ENCODE measurements around the gene FLCN. TPM values are rescaled to one million over a fixed set of nuclear protein-coding genes. Genes with fewer than 3 reads are reported as not detected.

FLCN gene
- total RNA-seq, 1 donor from 2014 or later, result 16.7 TPM

DNA sequence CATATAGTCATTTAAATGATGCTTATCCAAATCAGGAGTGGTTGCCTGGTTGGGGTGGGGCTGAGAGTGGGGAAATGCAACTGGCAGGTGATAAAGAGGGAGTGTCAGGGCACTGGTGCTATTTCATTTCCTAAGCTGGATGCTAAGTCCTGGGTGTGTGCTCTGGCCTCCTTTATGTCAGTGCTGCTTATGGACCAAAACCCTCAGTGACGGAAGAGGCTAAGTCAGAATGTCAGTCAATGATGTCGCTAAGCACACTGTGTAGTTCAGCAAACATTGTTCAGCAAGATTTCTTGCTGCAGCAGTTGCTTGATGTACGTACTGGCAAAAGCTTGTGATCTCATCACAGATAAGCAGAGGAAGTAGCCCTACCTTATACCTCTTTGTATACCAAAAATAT lies 16.4 kb upstream of the FLCN start:
- TF ChIP-seq, protein P1, sequence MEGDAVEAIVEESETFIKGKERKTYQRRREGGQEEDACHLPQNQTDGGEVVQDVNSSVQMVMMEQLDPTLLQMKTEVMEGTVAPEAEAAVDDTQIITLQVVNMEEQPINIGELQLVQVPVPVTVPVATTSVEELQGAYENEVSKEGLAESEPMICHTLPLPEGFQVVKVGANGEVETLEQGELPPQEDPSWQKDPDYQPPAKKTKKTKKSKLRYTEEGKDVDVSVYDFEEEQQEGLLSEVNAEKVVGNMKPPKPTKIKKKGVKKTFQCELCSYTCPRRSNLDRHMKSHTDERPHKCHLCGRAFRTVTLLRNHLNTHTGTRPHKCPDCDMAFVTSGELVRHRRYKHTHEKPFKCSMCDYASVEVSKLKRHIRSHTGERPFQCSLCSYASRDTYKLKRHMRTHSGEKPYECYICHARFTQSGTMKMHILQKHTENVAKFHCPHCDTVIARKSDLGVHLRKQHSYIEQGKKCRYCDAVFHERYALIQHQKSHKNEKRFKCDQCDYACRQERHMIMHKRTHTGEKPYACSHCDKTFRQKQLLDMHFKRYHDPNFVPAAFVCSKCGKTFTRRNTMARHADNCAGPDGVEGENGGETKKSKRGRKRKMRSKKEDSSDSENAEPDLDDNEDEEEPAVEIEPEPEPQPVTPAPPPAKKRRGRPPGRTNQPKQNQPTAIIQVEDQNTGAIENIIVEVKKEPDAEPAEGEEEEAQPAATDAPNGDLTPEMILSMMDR (conservative IDR thresholded peaks at IDR 0.05; ENCODE audit: low read depth, low read length), result no peak
- DNase-seq (ENCODE audit: low read depth), result no peak
- H3K4me3 ChIP-seq (ENCODE audit: low read depth, low read length), result no peak overlapping the region

GRCh38 chr17:17252149-17252661 lies 15.2 kb upstream of the FLCN start:
- H3K4me3 ChIP-seq (ENCODE audit: low read depth, low read length), result no peak overlapping the region
- TF ChIP-seq, protein P1 (conservative IDR thresholded peaks at IDR 0.05; ENCODE audit: low read depth, low read length), result no peak
- DNase-seq (ENCODE audit: low read depth), result no peak

DNA sequence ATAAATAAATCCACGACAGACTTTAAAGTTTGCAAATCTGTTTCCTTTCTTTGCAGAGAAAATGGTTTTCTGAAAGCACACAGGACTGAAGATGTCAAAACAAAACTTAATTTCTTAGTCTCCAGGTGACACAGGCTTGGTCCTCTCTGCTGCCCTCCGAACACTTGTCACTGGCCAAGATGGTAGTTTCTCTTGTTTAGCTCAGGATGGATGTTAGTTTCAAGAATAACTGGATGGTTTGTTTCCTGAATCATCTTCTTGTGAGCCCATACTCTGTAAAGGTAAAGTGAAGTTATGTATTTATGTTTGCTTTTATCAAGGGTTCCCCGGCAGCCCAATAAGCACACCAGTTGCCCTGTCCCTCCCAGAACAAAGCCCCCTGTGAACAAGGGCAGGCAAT lies 9.9 kb upstream of the FLCN start:
- no peak overlapping the region for H3K4me3 ChIP-seq (ENCODE audit: low read depth, low read length)
- TF ChIP-seq, protein P1 (conservative IDR thresholded peaks at IDR 0.05; ENCODE audit: low read depth, low read length), result no peak

GRCh38 chr17:17243163-17243562 lies 6.2 kb upstream of the FLCN start:
- H3K4me3 ChIP-seq (ENCODE audit: low read depth, low read length), result no peak overlapping the region
- DNase-seq (ENCODE audit: low read depth), result no peak
- TF ChIP-seq, protein P1 (conservative IDR thresholded peaks at IDR 0.05; ENCODE audit: low read depth, low read length), result no peak

More for the DNA sequence above, 9.9 kb upstream of the FLCN start:
- DNase-seq (ENCODE audit: low read depth), result no peak

DNA sequence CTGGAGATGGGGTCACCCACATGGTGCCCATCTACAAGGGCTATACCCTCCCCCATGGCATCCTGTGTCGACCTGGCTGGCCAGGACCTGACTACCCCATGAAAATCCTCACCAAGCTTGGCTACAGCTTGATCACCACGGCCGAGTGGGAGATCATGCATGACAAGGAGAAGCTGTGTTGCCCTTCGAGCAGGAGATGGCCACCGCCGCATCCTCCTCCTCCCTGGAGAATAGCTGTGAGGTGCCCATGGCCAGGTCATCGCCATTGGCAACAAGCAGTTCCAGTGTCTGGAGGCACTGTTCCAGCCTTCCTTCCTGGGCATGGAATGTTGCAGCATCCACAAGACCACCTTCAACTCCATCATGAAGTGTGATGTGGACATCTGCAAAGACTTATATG lies 5.3 kb upstream of the FLCN start:
- no peak for DNase-seq (ENCODE audit: low read depth)
- H3K4me3 ChIP-seq (ENCODE audit: low read depth, low read length), result no peak overlapping the region
- TF ChIP-seq, protein P1 (conservative IDR thresholded peaks at IDR 0.05; ENCODE audit: low read depth, low read length), result no peak

DNA sequence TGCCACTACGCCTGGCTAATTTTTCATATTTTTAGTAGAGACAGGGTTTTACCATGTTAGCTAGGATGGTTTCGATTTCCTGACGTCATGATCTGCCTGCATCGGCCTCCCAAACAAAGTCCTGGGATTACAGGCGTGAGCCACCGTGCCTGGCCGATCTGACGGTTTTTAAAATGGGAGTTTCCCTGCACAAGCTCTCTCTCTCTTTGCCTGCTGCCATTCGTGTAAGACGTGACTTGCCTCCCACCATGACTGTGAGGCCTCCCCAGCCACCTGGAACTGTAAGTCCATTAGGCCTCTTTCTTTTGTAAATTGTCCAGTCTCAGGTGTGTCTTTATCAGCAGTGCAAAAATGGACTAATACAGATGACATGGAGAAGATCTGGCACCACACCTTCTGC lies 4.7 kb upstream of the FLCN start:
- no peak overlapping the region for H3K4me3 ChIP-seq (ENCODE audit: low read depth, low read length)
- DNase-seq (ENCODE audit: low read depth), result no peak
- TF ChIP-seq, protein P1 (conservative IDR thresholded peaks at IDR 0.05; ENCODE audit: low read depth, low read length), result no peak

GRCh38 chr17:17239832-17240231 lies 2.9 kb upstream of the FLCN start:
- TF ChIP-seq, protein P1 (conservative IDR thresholded peaks at IDR 0.05; ENCODE audit: low read depth, low read length), result no peak
- DNase-seq (ENCODE audit: low read depth), result no peak
- no peak overlapping the region for H3K4me3 ChIP-seq (ENCODE audit: low read depth, low read length)
